NCI-H510A (cell line): ENCODE results near the gene ST3GAL4.
"Not testable (repeated sequence)": the region's sequence is repeated elsewhere in the genome, so short reads cannot be mapped to it uniquely, and the experiment has no call there.

Experiments
- DNase-seq: peaks from one replicate; lab custom pipeline; 2025; lab: John Stamatoyannopoulos, UW

ST3GAL4 gene

GRCh38 chr11:126355324-126355925, at the start of gene ST3GAL4:
TSS of gene ST3GAL4 (plus strand) at chr11:126355686. CDS start at chr11:126406156, 50,470 bp downstream.
- peak; percentile 72 for DNase-seq

- no peak for DNase-seq
These were observed 49.8 kb upstream of the ST3GAL4 start for GRCh38 chr11:126305699-126306098.

GRCh38 chr11:126307706-126308105, 47.8 kb upstream of the ST3GAL4 start:
- DNase-seq = no peak

GRCh38 chr11:126308271-126308671, 47.2 kb upstream of the ST3GAL4 start:
- DNase-seq = no peak

GRCh38 chr11:126308771-126309170, 46.7 kb upstream of the ST3GAL4 start:
- DNase-seq = not testable (repeated sequence)

GRCh38 chr11:126310200-126310991, 45.1 kb upstream of the ST3GAL4 start:
- DNase-seq = peak; percentile 47

GRCh38 chr11:126310992-126311310, 44.5 kb upstream of the ST3GAL4 start:
- no peak for DNase-seq

- DNase-seq = no peak
These were observed 43.8 kb upstream of the ST3GAL4 start for GRCh38 chr11:126311401-126312291.

- no peak for DNase-seq
These were observed 42.5 kb upstream of the ST3GAL4 start for GRCh38 chr11:126312961-126313360.

GRCh38 chr11:126313826-126314225, 41.7 kb upstream of the ST3GAL4 start:
- DNase-seq = no peak

GRCh38 chr11:126317432-126317755, 38.1 kb upstream of the ST3GAL4 start:
- DNase-seq = no peak

GRCh38 chr11:126317756-126318573, 37.5 kb upstream of the ST3GAL4 start:
- no peak for DNase-seq

GRCh38 chr11:126318574-126319373, 36.7 kb upstream of the ST3GAL4 start:
- no peak for DNase-seq

GRCh38 chr11:126319374-126319740, 36.1 kb upstream of the ST3GAL4 start:
- DNase-seq = no peak

- DNase-seq = no peak
These were observed 32.5 kb upstream of the ST3GAL4 start for GRCh38 chr11:126322996-126323395.

- DNase-seq = no peak
These were observed 28.0 kb upstream of the ST3GAL4 start for GRCh38 chr11:126327281-126328000.

GRCh38 chr11:126328001-126328390, 27.5 kb upstream of the ST3GAL4 start:
- no peak for DNase-seq

GRCh38 chr11:126328444-126328843, 27.0 kb upstream of the ST3GAL4 start:
- DNase-seq = peak; percentile 32

- no peak for DNase-seq
These were observed 26.4 kb upstream of the ST3GAL4 start for GRCh38 chr11:126328938-126329643.

GRCh38 chr11:126329644-126330211, 25.8 kb upstream of the ST3GAL4 start:
- DNase-seq = no peak
